Measurements from ENCODE around the gene RGS2.

RGS2 gene

GRCh38 chr1:192811594-192812239 is 2.9 kb downstream of the RGS2 start:
- in situ Hi-C loops (cut with MboI; ENCODE audit: low sequenced_read_pairs, unreplicated experiment) = loop anchor here (25.0 kb wide), 2 partner anchors 201 to 301 kb away; partner anchors contain the start of genes CDC73 and GLRX2
- TF ChIP-seq CTCF (IDR thresholded peaks at IDR 0.05; ENCODE audit: borderline replicate concordance, control extremely low read depth, extremely low read depth, insufficient read depth, missing control alignments) = no peak
- DNase-seq (ENCODE audit: low spot score) = no peak

- in situ Hi-C loops (cut with MboI; ENCODE audit: low sequenced_read_pairs, unreplicated experiment) = loop anchor here (25.0 kb wide), 2 partner anchors 200 to 300 kb away; partner anchors contain the start of genes CDC73 and GLRX2
- TF ChIP-seq CTCF (IDR thresholded peaks at IDR 0.05; ENCODE audit: borderline replicate concordance, control extremely low read depth, extremely low read depth, insufficient read depth, missing control alignments) = no peak
- no peak for DNase-seq (ENCODE audit: low spot score)
Measured at GRCh38 chr1:192812420-192813209, 3.8 kb downstream of the RGS2 start.

- no peak for TF ChIP-seq CTCF (IDR thresholded peaks at IDR 0.05; ENCODE audit: borderline replicate concordance, control extremely low read depth, extremely low read depth, insufficient read depth, missing control alignments)
- in situ Hi-C loops (cut with MboI; ENCODE audit: low sequenced_read_pairs, unreplicated experiment) = loop anchor here (25.0 kb wide), 2 partner anchors 197 to 297 kb away; partner anchors contain the start of genes CDC73 and GLRX2
Measured at GRCh38 chr1:192814805-192815204, 6.0 kb downstream of the RGS2 start.

GRCh38 chr1:192817246-192817645 is 8.4 kb downstream of the RGS2 start:
- in situ Hi-C loops (cut with MboI; ENCODE audit: low sequenced_read_pairs, unreplicated experiment) = loop anchor here (25.0 kb wide), 2 partner anchors 195 to 295 kb away; partner anchors contain the start of genes CDC73 and GLRX2
- DNase-seq (ENCODE audit: low spot score) = no peak
- no peak for TF ChIP-seq CTCF (IDR thresholded peaks at IDR 0.05; ENCODE audit: borderline replicate concordance, control extremely low read depth, extremely low read depth, insufficient read depth, missing control alignments)

More at GRCh38 chr1:192814805-192815204, 6.0 kb downstream of the RGS2 start:
- DNase-seq (ENCODE audit: low spot score) = no peak

GRCh38 chr1:192821296-192821695 is 12.5 kb downstream of the RGS2 start:
- in situ Hi-C loops (cut with MboI; ENCODE audit: low sequenced_read_pairs, unreplicated experiment) = loop anchor here (25.0 kb wide), 2 partner anchors 191 to 291 kb away; partner anchors contain the start of genes CDC73 and GLRX2
- no peak for DNase-seq (ENCODE audit: low spot score)

More at GRCh38 chr1:192821296-192821695, 12.5 kb downstream of the RGS2 start:
- TF ChIP-seq CTCF (IDR thresholded peaks at IDR 0.05; ENCODE audit: borderline replicate concordance, control extremely low read depth, extremely low read depth, insufficient read depth, missing control alignments) = no peak
